Dermis microvascular lymphatic vessel endothelial cell (primary cell): ENCODE results near the gene GLCE. TPM values are rescaled to one million over a fixed set of nuclear protein-coding genes. Genes with fewer than 3 reads are reported as not detected.

ENCODE experiments used
- DNase-seq, 2 donors: peaks; one replicate each; pipeline versions ENCODE4 v3.0.0 to v3.0.0-alpha.2; 2010; ENCODE audit warnings: low read depth in 2 of 2
- total RNA-seq: library from RNA; depleted of rRNA; stranded (reverse); fragments of >200 nt; gene quantifications from 2 replicates; pipeline ENCODE4 v1.2.1, GENCODE V29; 2014

Gene GLCE
- total RNA-seq, 1 donor from 2014 or later: 68.7 TPM

DNA sequence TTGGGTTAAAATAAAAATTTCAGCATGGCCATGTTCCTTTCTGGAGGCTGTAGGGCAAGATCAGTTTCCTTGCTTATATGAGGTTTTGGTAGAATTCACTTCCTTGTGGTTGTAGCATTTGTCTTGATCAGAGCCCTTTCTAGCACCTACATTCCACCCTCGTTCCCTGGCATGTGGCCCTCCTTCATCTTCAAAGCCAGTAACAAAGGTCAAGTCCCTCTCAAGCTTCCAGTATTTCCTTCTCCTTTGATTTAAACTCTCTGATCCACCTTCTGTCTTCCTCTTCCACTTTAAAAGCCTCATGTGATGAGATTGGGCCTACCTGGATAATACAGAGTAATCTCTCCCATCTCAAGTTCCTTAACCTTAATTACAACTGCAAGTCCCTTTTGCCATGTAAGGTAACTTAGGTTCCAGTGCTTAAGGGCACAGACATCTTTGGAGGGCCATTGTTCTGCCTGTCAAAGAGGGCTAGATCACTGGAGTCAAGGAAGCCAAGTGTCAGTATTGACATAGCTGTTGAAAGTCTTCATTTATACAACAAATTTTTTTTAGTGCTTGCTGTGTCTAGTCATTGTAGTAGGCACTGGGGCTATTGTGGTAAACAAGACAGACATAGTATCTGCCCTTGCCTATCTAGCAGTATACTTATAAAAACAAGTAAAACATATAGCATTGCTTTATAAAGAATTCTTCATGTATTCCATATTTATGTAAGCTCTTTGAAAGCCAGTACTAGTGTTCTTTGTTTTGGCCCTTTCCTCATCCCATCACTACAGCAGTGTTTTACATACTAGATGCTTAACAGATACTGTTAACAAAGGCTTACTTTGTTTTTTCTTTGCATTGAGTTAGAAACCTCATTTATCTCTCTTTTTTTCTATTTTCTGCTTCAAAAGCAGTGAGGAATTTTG, 40.7 kb downstream of the GLCE start:
- no peak for DNase-seq

GRCh38 chr15:69206079-69206478, 45.6 kb downstream of the GLCE start:
- peak in 1 of 2 donors; percentile 9 for DNase-seq

DNA sequence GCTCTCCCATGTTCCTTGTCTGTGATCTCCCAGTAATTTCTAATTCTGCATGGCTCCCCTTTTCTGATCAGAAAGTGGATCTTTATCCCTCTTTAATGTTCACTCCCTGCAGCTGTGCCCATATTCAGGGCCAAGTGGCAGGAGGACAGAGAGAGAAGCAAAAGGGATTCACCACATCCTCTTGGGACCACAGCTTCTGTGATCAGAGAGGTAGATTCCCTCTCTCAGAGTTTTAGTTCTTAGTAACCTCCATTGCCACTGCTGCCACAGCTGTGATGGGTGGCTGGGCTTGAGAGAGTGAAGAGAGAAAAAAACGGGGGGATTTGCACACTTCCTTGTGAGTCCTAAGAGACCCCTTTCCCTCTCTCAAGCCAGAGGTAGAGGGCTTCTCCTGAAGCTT, 49.2 kb downstream of the GLCE start:
- DNase-seq: no peak

DNA sequence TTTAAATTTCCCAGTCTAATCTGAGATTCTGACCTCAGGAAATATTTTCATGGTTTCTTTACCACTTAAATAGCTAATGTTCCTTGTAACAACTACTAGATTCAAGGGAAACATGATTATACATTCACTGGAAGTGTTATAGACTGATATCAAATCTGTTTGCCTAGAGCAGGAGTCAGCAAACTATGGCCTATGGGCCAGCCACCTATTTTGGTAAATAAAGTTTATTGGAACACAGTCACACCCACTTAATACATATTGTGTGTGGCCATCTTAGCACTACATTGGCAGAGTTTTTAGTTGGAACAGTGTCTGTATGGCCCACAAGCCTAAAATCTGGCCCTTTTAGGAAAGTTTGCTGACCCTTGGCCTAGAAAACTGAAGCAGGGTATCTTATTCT, 50.1 kb downstream of the GLCE start:
- no peak for DNase-seq

- no peak for DNase-seq
Observed at GRCh38 chr15:69213786-69214185, 53.4 kb downstream of the GLCE start.

DNA sequence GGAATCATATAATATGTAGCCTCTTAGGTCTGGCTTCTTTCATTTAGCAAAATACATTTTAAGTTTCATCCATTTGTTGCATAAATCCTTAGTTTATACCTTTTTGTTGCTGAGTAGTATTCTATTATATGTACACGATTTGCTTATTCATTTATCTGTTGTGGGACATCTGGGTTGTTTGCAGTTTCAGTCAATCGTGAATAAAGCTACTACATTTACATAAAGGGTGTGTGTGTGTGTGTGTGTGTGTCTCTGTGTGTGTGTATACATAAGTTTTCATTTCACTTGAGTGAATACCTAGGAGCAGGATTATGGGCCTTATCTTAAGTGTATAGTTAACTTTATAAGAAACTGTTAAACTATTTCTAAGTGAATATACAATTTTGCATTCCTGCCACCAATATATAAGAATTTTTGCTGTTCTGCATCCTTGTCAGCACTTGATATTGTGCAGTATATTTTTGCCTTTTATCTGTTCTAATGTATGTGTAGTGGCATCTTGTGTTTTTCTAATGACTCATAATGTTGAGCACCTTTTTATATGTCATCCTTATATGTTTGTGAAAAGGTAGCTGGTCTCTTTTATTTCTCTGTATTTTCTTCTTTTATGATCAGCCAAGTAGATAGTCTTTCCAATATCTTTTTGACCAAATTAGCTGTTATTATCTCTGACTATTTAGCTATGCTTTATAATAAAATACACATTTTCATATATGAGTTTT, 55.0 kb downstream of the GLCE start:
- no peak for DNase-seq

DNA sequence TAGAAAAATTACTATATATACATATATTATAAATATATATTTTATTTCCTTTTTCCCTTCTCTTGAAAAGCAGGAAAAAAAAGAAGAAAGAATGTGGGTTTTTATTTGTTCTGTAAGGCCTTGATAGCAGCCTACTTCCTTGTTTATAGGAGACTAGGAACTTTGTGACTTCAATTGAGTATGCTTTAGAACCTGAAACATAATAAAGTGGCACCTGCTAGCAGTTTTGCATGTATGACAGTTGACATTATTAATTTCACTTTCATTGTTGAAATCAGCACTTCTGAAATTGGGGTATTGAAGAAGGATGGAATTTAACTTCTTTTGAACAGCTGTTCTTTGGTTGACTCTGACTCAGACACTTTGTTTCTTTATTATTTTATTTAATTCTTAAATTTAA, 56.9 kb downstream of the GLCE start:
- no peak for DNase-seq

DNA sequence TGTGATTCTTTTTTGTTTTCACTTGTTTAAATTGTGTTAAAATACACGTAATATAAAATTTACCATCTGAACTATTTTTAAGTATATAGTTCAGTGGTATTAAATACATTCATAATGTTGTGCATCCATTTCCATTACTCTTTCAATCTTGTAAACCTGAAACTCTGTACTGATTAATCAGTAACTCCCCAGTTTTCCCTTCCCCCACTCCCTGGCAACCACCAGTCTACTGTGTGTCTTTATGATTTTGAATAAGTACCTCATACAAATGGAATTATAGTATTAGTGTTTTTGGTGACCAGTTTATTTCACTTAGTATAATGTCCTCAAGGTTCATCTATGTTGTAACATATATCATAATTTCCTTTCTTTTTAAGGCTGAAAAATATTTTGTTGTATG, 59.3 kb downstream of the GLCE start:
- no peak for DNase-seq

DNA sequence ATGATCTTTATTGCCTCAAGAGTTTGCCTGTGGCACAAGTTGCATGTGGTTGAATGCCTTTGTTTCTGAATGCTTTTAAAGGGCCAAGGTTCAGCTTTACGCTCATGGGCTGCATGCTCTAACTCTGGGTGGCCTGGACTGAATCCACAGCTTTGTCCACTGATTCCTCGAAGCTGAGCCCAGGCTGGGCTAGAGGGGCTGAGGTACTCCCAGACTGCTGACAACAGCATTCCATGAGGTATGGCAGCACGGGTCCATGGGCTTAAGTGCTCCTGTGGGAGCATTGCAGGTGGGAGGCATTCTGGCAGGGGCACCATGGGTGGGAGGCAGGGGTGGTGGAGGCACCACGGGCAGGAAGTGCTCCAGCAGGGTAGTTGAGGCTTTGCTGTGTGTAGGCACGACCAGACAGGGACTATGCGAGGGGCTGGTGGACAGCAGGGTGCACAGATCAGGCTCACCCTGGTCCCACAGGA, 61.6 kb downstream of the GLCE start:
- no peak for DNase-seq

GRCh38 chr15:69223083-69223813, 62.8 kb downstream of the GLCE start:
- no peak for DNase-seq

- peak in 1 of 2 donors; percentile 7 for DNase-seq
Observed at GRCh38 chr15:69224383-69224782, 63.9 kb downstream of the GLCE start.

DNA sequence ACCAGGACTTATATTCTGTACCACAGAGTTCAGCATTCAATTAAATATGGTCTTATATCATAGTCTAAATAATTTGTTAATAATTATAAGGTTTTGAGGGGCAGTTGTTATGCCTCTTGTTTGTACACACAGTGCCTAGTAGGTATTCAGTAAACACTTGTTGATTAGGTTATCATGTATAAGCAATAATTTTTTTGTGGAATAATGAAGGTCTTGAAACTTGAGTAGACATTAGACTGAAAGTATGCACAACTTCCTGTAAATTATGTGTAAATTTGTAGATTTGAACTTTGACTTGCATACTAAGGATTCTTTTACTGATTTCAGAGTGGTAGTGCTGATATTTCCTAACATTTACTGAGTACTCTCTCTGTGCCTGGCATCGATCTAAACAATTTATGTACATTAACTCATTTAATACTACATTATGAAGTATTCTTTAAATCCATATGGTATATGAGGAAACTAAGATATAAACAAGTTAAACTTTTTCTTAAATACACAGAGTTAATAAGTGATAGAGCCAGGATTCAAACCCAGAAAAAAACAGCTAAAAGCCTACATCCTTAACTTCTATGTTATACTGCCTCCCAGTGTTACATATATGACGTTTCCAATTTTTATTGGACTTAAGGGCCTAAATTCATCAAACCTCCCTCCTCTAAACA, 65.1 kb downstream of the GLCE start:
- DNase-seq: peak; percentile 45 to 68

GRCh38 chr15:69226023-69226355, 65.6 kb downstream of the GLCE start:
- no peak for DNase-seq

DNA sequence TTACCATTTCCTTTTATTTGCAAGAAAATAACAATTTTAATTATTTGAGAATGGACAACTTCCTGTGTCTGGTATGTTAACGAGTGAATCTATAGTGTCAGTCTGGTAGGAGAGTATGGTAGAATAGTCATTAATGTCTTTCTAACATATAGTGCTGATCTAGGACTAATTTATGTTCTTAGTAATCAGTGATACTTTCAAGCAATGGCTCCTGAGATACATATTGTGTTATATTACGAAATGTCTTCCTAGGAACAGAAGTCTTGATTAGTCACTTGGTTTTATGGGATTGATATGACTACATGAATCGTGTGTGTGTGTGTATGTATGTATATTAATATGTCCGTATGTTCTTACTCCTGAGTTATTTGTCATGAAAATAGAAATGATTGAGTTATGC, 71.7 kb downstream of the GLCE start:
- no peak for DNase-seq

DNA sequence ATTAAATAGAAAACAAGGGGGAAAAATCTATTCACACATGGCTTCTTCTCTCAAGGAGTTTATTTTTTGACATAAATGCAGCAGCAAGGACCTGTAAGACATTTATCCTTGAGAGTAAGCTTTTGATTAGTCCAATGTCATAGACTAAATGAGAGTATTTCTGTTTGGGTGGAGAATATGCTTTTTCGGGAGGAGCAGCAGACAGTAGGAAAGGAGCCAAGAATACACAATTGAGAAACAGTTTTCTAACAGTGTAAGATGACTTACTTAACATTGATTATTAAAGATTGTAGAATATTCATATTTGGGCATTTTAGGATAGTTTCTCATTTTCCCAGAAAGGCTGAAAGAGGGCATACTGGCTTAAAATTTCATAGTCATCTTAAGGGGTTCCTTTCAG, 72.3 kb downstream of the GLCE start:
- DNase-seq: no peak

DNA sequence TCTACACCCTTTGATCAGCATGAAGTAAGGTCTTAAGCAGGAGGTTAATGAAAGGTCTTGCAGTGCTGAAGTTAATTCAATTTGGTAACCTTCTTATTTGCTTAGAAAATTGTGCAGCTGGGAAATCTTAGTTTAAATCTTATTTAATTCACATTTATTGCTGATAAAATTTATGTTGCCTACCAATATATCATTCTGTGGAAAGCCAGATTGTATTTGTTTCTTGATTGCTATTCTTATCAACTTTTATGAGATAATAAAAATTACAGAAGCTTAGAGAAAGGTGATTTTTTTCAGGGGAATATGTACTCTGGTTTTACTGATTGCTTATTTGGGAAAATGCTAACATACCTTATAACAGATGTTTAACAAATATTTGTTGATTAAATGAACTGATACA, 74.2 kb downstream of the GLCE start:
- no peak for DNase-seq

GRCh38 chr15:69236505-69236904, 76.1 kb downstream of the GLCE start:
- DNase-seq: no peak

GRCh38 chr15:69237718-69238117, 77.3 kb downstream of the GLCE start:
- no peak for DNase-seq

DNA sequence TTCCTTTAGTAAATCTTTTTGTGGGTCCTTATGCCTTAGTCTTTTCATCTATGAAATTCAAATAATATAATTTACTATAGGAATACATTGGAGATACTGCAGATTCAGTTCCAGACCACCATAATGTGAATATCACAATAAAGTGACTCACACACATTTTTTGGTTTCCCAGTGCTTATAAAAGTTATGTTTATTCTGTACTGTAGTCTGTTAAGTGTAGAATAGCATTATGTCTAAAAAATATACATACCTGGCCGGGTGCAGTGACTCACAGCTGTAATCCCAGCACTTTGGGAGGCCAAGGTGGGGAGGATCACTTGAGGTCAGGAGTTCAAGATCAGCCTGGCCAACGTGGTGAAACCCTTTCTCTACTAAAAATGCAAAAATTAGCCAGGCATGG, 84.4 kb downstream of the GLCE start:
- DNase-seq: no peak

DNA sequence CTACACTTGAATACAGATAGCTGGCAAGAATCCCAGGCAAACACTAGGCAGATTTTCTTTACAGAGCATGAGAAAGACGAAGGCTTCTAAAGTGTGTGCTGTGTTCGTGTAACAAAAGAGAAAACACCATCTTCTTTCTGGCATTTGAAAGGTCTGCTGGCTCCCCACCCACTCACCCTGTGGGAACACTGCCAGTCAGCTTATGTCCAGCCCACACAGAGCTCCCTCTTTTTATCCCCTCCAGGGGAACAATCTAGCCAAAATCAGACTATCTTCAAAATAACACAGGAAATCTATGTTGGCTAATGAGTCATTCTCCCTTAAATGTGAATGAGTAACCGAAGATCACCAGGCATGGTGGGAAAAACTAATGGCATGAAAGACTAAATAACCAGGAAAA, 92.7 kb downstream of the GLCE start:
- peak; percentile 7 to 86 for DNase-seq

GRCh38 chr15:69265347-69265955, 105.0 kb downstream of the GLCE start:
- DNase-seq: peak; percentile 34 to 57
